Measurements from ENCODE around the gene DAPL1.
"Not testable (repeated sequence)": the region's sequence is repeated elsewhere in the genome, so short reads cannot be mapped to it uniquely, and the experiment has no call there.

The DAPL1 gene

GRCh38 chr2:158848031-158848970 lies 53.2 kb downstream of the DAPL1 start:
- 95% methylated on average over 8 of the region's 22 CpGs for WGBS
- H3K36me3 ChIP-seq (ENCODE audit: control insufficient read depth in 1 of 2, insufficient read depth in 2 of 2, low read depth in 1 of 2, low read length in 2 of 2); H3K79me1 ChIP-seq (replicated peaks; ENCODE audit: low read length, poor library complexity, severe bottlenecking); H3K4ac ChIP-seq (ENCODE audit: low read depth in 1 of 2, low read length in 2 of 2); H3K27ac ChIP-seq (ENCODE audit: low read length, poor library complexity, severe bottlenecking); H3K4me2 ChIP-seq (ENCODE audit: low read length, poor library complexity, severe bottlenecking); H2BK5ac ChIP-seq (ENCODE audit: low read depth, low read length, poor library complexity, severe bottlenecking); H2AFZ ChIP-seq (ENCODE audit: low read depth, low read length); H3K4me3 ChIP-seq (ENCODE audit: insufficient read depth in 1 of 2, low read depth in 1 of 2, low read length in 2 of 2); H3K18ac ChIP-seq (ENCODE audit: low read depth in 1 of 2, low read length in 2 of 2); H3K23ac ChIP-seq (ENCODE audit: low read length in 2 of 2); H2BK15ac ChIP-seq (ENCODE audit: low read depth, poor library complexity, severe bottlenecking); H3K9ac ChIP-seq (ENCODE audit: low read length); H3K4me1 ChIP-seq (ENCODE audit: control insufficient read depth, insufficient read depth, low read depth, low read length); H2AK5ac ChIP-seq (ENCODE audit: low read length, severe bottlenecking); DNase-seq; H4K91ac ChIP-seq (ENCODE audit: low read length); H2BK12ac ChIP-seq (ENCODE audit: low read length in 2 of 2); H3K14ac ChIP-seq (ENCODE audit: low read length in 2 of 2); H4K8ac ChIP-seq (ENCODE audit: low read length); H3K9me3 ChIP-seq (ENCODE audit: control insufficient read depth, low read length); H2BK120ac ChIP-seq (ENCODE audit: low read depth, low read length): not testable (repeated sequence)
- peaks cover 0 to 25% of the 10 kb centered on the region in 2 experiments for H3K27me3 ChIP-seq (ENCODE audit: control insufficient read depth in 1 of 2, insufficient read depth in 1 of 2, low read length in 2 of 2)

GRCh38 chr2:158860179-158860578 lies 65.1 kb downstream of the DAPL1 start:
- DNase-seq; H3K36me3 ChIP-seq (ENCODE audit: control insufficient read depth in 1 of 2, insufficient read depth in 2 of 2, low read depth in 1 of 2, low read length in 2 of 2); H3K4me2 ChIP-seq (ENCODE audit: low read length, poor library complexity, severe bottlenecking); H3K23ac ChIP-seq (ENCODE audit: low read length in 2 of 2); H3K27ac ChIP-seq (ENCODE audit: low read length, poor library complexity, severe bottlenecking); H3K4me1 ChIP-seq (ENCODE audit: control insufficient read depth, insufficient read depth, low read depth, low read length); H4K91ac ChIP-seq (ENCODE audit: low read length); H3K4ac ChIP-seq (ENCODE audit: low read depth in 1 of 2, low read length in 2 of 2); H3K18ac ChIP-seq (ENCODE audit: low read depth in 1 of 2, low read length in 2 of 2); H3K4me3 ChIP-seq (ENCODE audit: insufficient read depth in 1 of 2, low read depth in 1 of 2, low read length in 2 of 2); H3K9ac ChIP-seq (ENCODE audit: low read length); H2BK5ac ChIP-seq (ENCODE audit: low read depth, low read length, poor library complexity, severe bottlenecking); H2BK120ac ChIP-seq (ENCODE audit: low read depth, low read length); H3K79me1 ChIP-seq (replicated peaks; ENCODE audit: low read length, poor library complexity, severe bottlenecking); H2BK15ac ChIP-seq (ENCODE audit: low read depth, poor library complexity, severe bottlenecking); H2AFZ ChIP-seq (ENCODE audit: low read depth, low read length); H3K27me3 ChIP-seq (ENCODE audit: control insufficient read depth in 1 of 2, insufficient read depth in 1 of 2, low read length in 2 of 2); H2AK5ac ChIP-seq (ENCODE audit: low read length, severe bottlenecking); H4K8ac ChIP-seq (ENCODE audit: low read length); H3K9me3 ChIP-seq (ENCODE audit: control insufficient read depth, low read length); H3K14ac ChIP-seq (ENCODE audit: low read length in 2 of 2); H2BK12ac ChIP-seq (ENCODE audit: low read length in 2 of 2): not testable (repeated sequence)
- 92% methylated on average over 9 of the region's 9 CpGs for WGBS

- not testable (repeated sequence) for H4K91ac ChIP-seq (ENCODE audit: low read length); H2BK5ac ChIP-seq (ENCODE audit: low read depth, low read length, poor library complexity, severe bottlenecking); H3K27me3 ChIP-seq (ENCODE audit: control insufficient read depth in 1 of 2, insufficient read depth in 1 of 2, low read length in 2 of 2); H2BK15ac ChIP-seq (ENCODE audit: low read depth, poor library complexity, severe bottlenecking); H3K14ac ChIP-seq (ENCODE audit: low read length in 2 of 2); H3K23ac ChIP-seq (ENCODE audit: low read length in 2 of 2); H3K4ac ChIP-seq (ENCODE audit: low read depth in 1 of 2, low read length in 2 of 2); H2BK12ac ChIP-seq (ENCODE audit: low read length in 2 of 2); H3K4me1 ChIP-seq (ENCODE audit: control insufficient read depth, insufficient read depth, low read depth, low read length); H2AK5ac ChIP-seq (ENCODE audit: low read length, severe bottlenecking); H3K18ac ChIP-seq (ENCODE audit: low read depth in 1 of 2, low read length in 2 of 2); H3K9ac ChIP-seq (ENCODE audit: low read length); H3K9me3 ChIP-seq (ENCODE audit: control insufficient read depth, low read length); H3K36me3 ChIP-seq (ENCODE audit: control insufficient read depth in 1 of 2, insufficient read depth in 2 of 2, low read depth in 1 of 2, low read length in 2 of 2); H3K27ac ChIP-seq (ENCODE audit: low read length, poor library complexity, severe bottlenecking); H3K4me2 ChIP-seq (ENCODE audit: low read length, poor library complexity, severe bottlenecking); DNase-seq; H3K4me3 ChIP-seq (ENCODE audit: insufficient read depth in 1 of 2, low read depth in 1 of 2, low read length in 2 of 2); H2BK120ac ChIP-seq (ENCODE audit: low read depth, low read length); H3K79me1 ChIP-seq (replicated peaks; ENCODE audit: low read length, poor library complexity, severe bottlenecking); H4K8ac ChIP-seq (ENCODE audit: low read length); H2AFZ ChIP-seq (ENCODE audit: low read depth, low read length)
- whole genome bisulfite sequencing: 97% methylated on average over 8 of the region's 10 CpGs
Observed at GRCh38 chr2:158861626-158862025, 66.5 kb downstream of the DAPL1 start.

- not testable (repeated sequence) for H2AFZ ChIP-seq (ENCODE audit: low read depth, low read length); DNase-seq; H3K27me3 ChIP-seq (ENCODE audit: control insufficient read depth in 1 of 2, insufficient read depth in 1 of 2, low read length in 2 of 2); H3K79me1 ChIP-seq (replicated peaks; ENCODE audit: low read length, poor library complexity, severe bottlenecking); H3K14ac ChIP-seq (ENCODE audit: low read length in 2 of 2); H3K9ac ChIP-seq (ENCODE audit: low read length); H2BK12ac ChIP-seq (ENCODE audit: low read length in 2 of 2); H2BK15ac ChIP-seq (ENCODE audit: low read depth, poor library complexity, severe bottlenecking); H3K4me1 ChIP-seq (ENCODE audit: control insufficient read depth, insufficient read depth, low read depth, low read length); H3K18ac ChIP-seq (ENCODE audit: low read depth in 1 of 2, low read length in 2 of 2); H3K27ac ChIP-seq (ENCODE audit: low read length, poor library complexity, severe bottlenecking); H3K4me2 ChIP-seq (ENCODE audit: low read length, poor library complexity, severe bottlenecking); H3K23ac ChIP-seq (ENCODE audit: low read length in 2 of 2); H2BK5ac ChIP-seq (ENCODE audit: low read depth, low read length, poor library complexity, severe bottlenecking); H3K36me3 ChIP-seq (ENCODE audit: control insufficient read depth in 1 of 2, insufficient read depth in 2 of 2, low read depth in 1 of 2, low read length in 2 of 2); H3K4ac ChIP-seq (ENCODE audit: low read depth in 1 of 2, low read length in 2 of 2); H2AK5ac ChIP-seq (ENCODE audit: low read length, severe bottlenecking); H4K8ac ChIP-seq (ENCODE audit: low read length); H4K91ac ChIP-seq (ENCODE audit: low read length); H3K9me3 ChIP-seq (ENCODE audit: control insufficient read depth, low read length); H3K4me3 ChIP-seq (ENCODE audit: insufficient read depth in 1 of 2, low read depth in 1 of 2, low read length in 2 of 2); H2BK120ac ChIP-seq (ENCODE audit: low read depth, low read length)
- 96% methylated on average over 5 of the region's 10 CpGs for WGBS
Observed at GRCh38 chr2:158865469-158865868, 70.4 kb downstream of the DAPL1 start.
